ENCODE data around the gene ABR.

- TF ChIP-seq CTCF (IDR thresholded peaks at IDR 0.05): no peak
- no peak for TF ChIP-seq POLR2A (IDR thresholded peaks at IDR 0.05)
Measured at GRCh38 chr17:1071103-1071825, 108.5 kb downstream of the ABR start.

Data from prostate gland (tissue), 2 donors.